DND-41 (cell line): Measurements from ENCODE around the gene CEP350.

Experiments
- ATAC-seq: fragments of 200-7000 bp; cut with Tn5 transposase; 3 replicates; pipeline ENCODE4 v1.9.1; 2021; ENCODE audit warnings: low read depth; ENCODE audit not compliant: insufficient read depth
- DNase-seq: peaks from one replicate; pipeline ENCODE4 v3.0.0-alpha.2; 2020
- H2AFZ ChIP-seq: 2 replicates; pipeline ENCODE4 v1.6.0; 2012; ENCODE audit warnings: low read depth, low read length
- H3K27ac ChIP-seq: 2 replicates; pipeline ENCODE4 v1.5.1; 2012; ENCODE audit warnings: low read length, inconsistent platforms
- H3K27me3 ChIP-seq: fragments of 200-600 bp; sonication (generic); 2 replicates; pipeline ENCODE4 v1.6.0; 2012; ENCODE audit warnings: low read length, mild to moderate bottlenecking, inconsistent platforms; ENCODE audit not compliant: insufficient read depth, poor library complexity
- H3K36me3 ChIP-seq: 2 replicates; pipeline ENCODE4 v1.5.1; 2012; ENCODE audit warnings: low read length, inconsistent platforms; ENCODE audit not compliant: insufficient read depth
- H3K4me1 ChIP-seq: 2 replicates; pipeline ENCODE4 v1.5.1; 2012; ENCODE audit warnings: mild to moderate bottlenecking, low read length; ENCODE audit not compliant: insufficient read depth
- H3K4me2 ChIP-seq: 2 replicates; pipeline ENCODE4 v1.6.0; 2012; ENCODE audit warnings: mild to moderate bottlenecking, moderate library complexity, low read length, inconsistent platforms; ENCODE audit not compliant: insufficient read depth
- H3K4me3 ChIP-seq, 2 experiments: fragments of 200-600 bp in 1 of 2; shearing (Covaris generic) in 1 of 2; 2 replicates each; pipeline ENCODE4 v1.5.1; 2012 to 2016; ENCODE audit warnings: inconsistent platforms in 2 of 2, low read length in 2 of 2, mild to moderate bottlenecking in 2 of 2, low read depth in 1 of 2, moderate library complexity in 1 of 2
- H3K79me2 ChIP-seq: 2 replicates; pipeline ENCODE4 v1.6.0; 2012; ENCODE audit warnings: low read length, inconsistent platforms; ENCODE audit not compliant: insufficient read depth
- H3K9ac ChIP-seq: 2 replicates; pipeline ENCODE4 v1.6.0; 2012; ENCODE audit warnings: low read depth, mild to moderate bottlenecking, inconsistent platforms, low read length, moderate library complexity
- H3K9me3 ChIP-seq: 2 replicates; pipeline ENCODE4 v1.5.1; 2012; ENCODE audit warnings: low read length, moderate library complexity, mild to moderate bottlenecking, inconsistent platforms; ENCODE audit not compliant: insufficient read depth, severe bottlenecking
- H4K20me1 ChIP-seq: 2 replicates; pipeline ENCODE4 v1.6.0; 2012; ENCODE audit warnings: low read length; ENCODE audit not compliant: insufficient read depth
- CTCF ChIP-seq: IDR thresholded peaks from 2 replicates; pipeline ENCODE4 v1.5.1; 2012; ENCODE audit warnings: borderline replicate concordance, low read length, moderate library complexity, mild to moderate bottlenecking; ENCODE audit not compliant: poor library complexity, severe bottlenecking; ENCODE audit errors: extremely low read depth
- EZH2 ChIP-seq: IDR thresholded peaks from 3 replicates; pipeline ENCODE4 v1.6.1; 2012; ENCODE audit warnings: borderline replicate concordance, low read depth, mild to moderate bottlenecking, moderate library complexity, low read length, inconsistent platforms; ENCODE audit not compliant: severe bottlenecking

CEP350 gene

GRCh38 chr1:180097326-180097605 lies 142.7 kb downstream of the CEP350 start:
- no peak for TF ChIP-seq CTCF
- TF ChIP-seq EZH2: no peak
- Histone ChIP-seq H3K27ac (no peak overlapping the region), H3K9ac (no peak overlapping the region), H3K4me1 (no peaks in the 10 kb centered on the region), H2AFZ (no peak overlapping the region), H3K79me2 (no peaks in the 10 kb centered on the region), H3K4me3 (no peak overlapping the region), H4K20me1 (no peaks in the 10 kb centered on the region), H3K27me3 (no peaks in the 10 kb centered on the region), H3K9me3 (no peaks in the 10 kb centered on the region), H3K36me3 (peaks cover 92% of the 10 kb centered on the region), H3K4me2 (no peak overlapping the region)
- DNase-seq: no peak
- no peak for ATAC-seq

GRCh38 chr1:180101411-180101810 lies 146.8 kb downstream of the CEP350 start:
- no peaks in the 10 kb centered on the region for H3K79me2 ChIP-seq
- H3K9me3 ChIP-seq: no peaks in the 10 kb centered on the region
- no peak overlapping the region for H3K27ac ChIP-seq
- TF ChIP-seq EZH2: no peak
- TF ChIP-seq CTCF: no peak
- no peaks in the 10 kb centered on the region for H4K20me1 ChIP-seq
- H3K9ac ChIP-seq: no peak overlapping the region
- H3K4me3 ChIP-seq: no peak overlapping the region
- no peak overlapping the region for H3K4me2 ChIP-seq
- ATAC-seq: no peak
- H3K4me1 ChIP-seq: no peaks in the 10 kb centered on the region
- no peak overlapping the region for H2AFZ ChIP-seq
- no peaks in the 10 kb centered on the region for H3K27me3 ChIP-seq
- DNase-seq: no peak
- H3K36me3 ChIP-seq: peaks cover 77% of the 10 kb centered on the region

- H3K27me3 ChIP-seq: no peaks in the 10 kb centered on the region
- H3K4me2 ChIP-seq: no peak overlapping the region
- DNase-seq: no peak
- H4K20me1 ChIP-seq: no peaks in the 10 kb centered on the region
- H3K9ac ChIP-seq: no peak overlapping the region
- H2AFZ ChIP-seq: no peak overlapping the region
- no peak overlapping the region for H3K4me3 ChIP-seq
- H3K79me2 ChIP-seq: no peaks in the 10 kb centered on the region
- no peaks in the 10 kb centered on the region for H3K9me3 ChIP-seq
- no peak for TF ChIP-seq CTCF
- no peak for TF ChIP-seq EZH2
- H3K27ac ChIP-seq: no peak overlapping the region
- no peaks in the 10 kb centered on the region for H3K4me1 ChIP-seq
- peaks cover 70% of the 10 kb centered on the region for H3K36me3 ChIP-seq
- no peak for ATAC-seq
Measured at GRCh38 chr1:180103819-180104218, 149.2 kb downstream of the CEP350 start.

- H3K36me3 ChIP-seq: peaks cover 56% of the 10 kb centered on the region
- TF ChIP-seq EZH2 (no peak), CTCF (no peak)
- no peaks in the 10 kb centered on the region for H3K79me2 ChIP-seq
- ATAC-seq (no peak), DNase-seq (no peak)
- no peak overlapping the region for H2AFZ ChIP-seq
- no peak overlapping the region for H3K9ac ChIP-seq
- H3K4me3 ChIP-seq: no peak overlapping the region
- no peaks in the 10 kb centered on the region for H3K9me3 ChIP-seq
- no peaks in the 10 kb centered on the region for H4K20me1 ChIP-seq
- no peaks in the 10 kb centered on the region for H3K4me1 ChIP-seq
- H3K27me3 ChIP-seq: no peaks in the 10 kb centered on the region
- H3K4me2 ChIP-seq: no peak overlapping the region
- H3K27ac ChIP-seq: no peak overlapping the region
Measured at GRCh38 chr1:180112091-180112490, 157.5 kb downstream of the CEP350 start.
